HL-60 (cell line): Measurements from ENCODE around the gene ESPNL.

Experiments used
- DNase-seq, 2 experiments: peaks; one replicate each; pipeline ENCODE4 v3.0.0-alpha.2; 2010 to 2020; ENCODE audit warnings: low read depth in 1 of 2, low spot score in 1 of 2
- H3K27ac ChIP-seq: fragments of 250-450 bp; sonication (Bioruptor Pico); replicated peaks from 2 replicates; pipeline ENCODE4 v1.5.1; 2020; ENCODE audit warnings: mild to moderate bottlenecking, moderate library complexity
- H3K27me3 ChIP-seq: fragments of 250-450 bp; sonication (Bioruptor Pico); 2 replicates; pipeline ENCODE4 v1.5.1; 2021; ENCODE audit warnings: mild to moderate bottlenecking, moderate library complexity; ENCODE audit not compliant: insufficient read depth, poor library complexity, severe bottlenecking
- H3K4me3 ChIP-seq: replicated peaks from 2 replicates; pipeline ENCODE4 v1.5.1; 2011; ENCODE audit warnings: mild to moderate bottlenecking, control low read depth, low read length; ENCODE audit not compliant: insufficient read depth
- GABPA ChIP-seq: IDR thresholded peaks from 2 replicates; pipeline ENCODE4 v1.6.1; 2012; ENCODE audit warnings: low read depth
- POLR2AphosphoS5 ChIP-seq: IDR thresholded peaks from 2 replicates; pipeline ENCODE4 v1.6.1; 2012; ENCODE audit warnings: low read depth
- SPI1 ChIP-seq: IDR thresholded peaks from 2 replicates; pipeline ENCODE4 v1.6.1; 2012; ENCODE audit warnings: low read depth, mild to moderate bottlenecking, borderline replicate concordance
- TF ChIP-seq, protein P1 (sequence below): IDR thresholded peaks from 2 replicates; pipeline ENCODE4 v1.6.1; 2012; ENCODE audit warnings: low read depth; ENCODE audit not compliant: insufficient replicate concordance
- TF ChIP-seq, protein P2 (sequence below): IDR thresholded peaks from one replicate; pipeline ENCODE4 v1.5.1; 2011; ENCODE audit warnings: low read length, control low read depth, inconsistent platforms; ENCODE audit not compliant: insufficient read depth

Gene ESPNL

DNA sequence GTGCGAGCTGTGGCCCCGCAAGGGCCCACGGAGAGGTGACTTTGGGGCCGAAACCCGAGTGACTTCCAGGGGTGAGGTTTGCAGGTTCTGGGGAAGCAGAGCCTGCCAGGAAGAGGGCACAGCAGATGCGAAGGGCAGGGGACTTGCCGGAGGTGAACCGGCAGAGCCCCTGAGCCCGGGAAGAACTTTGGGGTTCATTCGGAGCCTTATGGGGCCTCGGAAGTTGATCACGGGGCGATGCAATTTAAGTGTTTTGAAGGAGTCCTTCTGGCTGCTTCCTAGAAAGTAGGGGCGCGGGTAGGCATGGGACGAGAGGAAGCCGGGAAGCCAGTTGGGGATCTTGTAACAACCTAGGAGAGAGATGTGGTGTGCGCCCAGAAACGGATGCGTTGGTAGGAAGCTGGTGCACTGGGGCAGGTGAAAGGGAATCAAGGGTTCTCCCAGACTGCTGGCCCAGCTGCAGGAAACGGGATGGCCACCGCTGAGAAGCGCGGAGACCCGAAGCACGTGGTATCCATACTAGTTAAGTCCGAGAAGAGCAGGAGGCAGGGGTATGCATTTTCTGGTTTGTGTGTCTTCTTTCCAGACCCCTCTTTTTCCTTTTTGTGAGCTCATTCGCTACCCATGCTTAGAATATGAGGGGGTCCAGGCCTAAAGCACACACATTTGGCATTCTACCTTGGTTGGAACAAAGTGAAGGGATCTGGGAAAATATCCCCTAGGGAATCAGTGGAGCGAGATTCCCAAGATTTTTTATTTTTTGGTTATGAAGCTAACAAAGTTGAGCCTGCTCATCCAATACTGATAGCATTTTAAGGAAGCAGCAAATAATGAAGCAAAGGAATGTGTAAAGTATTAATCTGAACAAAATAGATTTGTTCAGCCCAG, 38.6 kb upstream of the ESPNL start:
- Histone ChIP-seq H3K4me3 (peak overlapping the region; percentile 99), H3K27me3 (no peaks in the 10 kb centered on the region), H3K27ac (peak overlapping the region; percentile 80)
- DNase-seq: peak; percentile 31 to 66
- TF ChIP-seq, protein P1, sequence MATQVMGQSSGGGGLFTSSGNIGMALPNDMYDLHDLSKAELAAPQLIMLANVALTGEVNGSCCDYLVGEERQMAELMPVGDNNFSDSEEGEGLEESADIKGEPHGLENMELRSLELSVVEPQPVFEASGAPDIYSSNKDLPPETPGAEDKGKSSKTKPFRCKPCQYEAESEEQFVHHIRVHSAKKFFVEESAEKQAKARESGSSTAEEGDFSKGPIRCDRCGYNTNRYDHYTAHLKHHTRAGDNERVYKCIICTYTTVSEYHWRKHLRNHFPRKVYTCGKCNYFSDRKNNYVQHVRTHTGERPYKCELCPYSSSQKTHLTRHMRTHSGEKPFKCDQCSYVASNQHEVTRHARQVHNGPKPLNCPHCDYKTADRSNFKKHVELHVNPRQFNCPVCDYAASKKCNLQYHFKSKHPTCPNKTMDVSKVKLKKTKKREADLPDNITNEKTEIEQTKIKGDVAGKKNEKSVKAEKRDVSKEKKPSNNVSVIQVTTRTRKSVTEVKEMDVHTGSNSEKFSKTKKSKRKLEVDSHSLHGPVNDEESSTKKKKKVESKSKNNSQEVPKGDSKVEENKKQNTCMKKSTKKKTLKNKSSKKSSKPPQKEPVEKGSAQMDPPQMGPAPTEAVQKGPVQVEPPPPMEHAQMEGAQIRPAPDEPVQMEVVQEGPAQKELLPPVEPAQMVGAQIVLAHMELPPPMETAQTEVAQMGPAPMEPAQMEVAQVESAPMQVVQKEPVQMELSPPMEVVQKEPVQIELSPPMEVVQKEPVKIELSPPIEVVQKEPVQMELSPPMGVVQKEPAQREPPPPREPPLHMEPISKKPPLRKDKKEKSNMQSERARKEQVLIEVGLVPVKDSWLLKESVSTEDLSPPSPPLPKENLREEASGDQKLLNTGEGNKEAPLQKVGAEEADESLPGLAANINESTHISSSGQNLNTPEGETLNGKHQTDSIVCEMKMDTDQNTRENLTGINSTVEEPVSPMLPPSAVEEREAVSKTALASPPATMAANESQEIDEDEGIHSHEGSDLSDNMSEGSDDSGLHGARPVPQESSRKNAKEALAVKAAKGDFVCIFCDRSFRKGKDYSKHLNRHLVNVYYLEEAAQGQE: no peak
- TF ChIP-seq GABPA (no peak), POLR2AphosphoS5 (no peak; the same call in 1 of the 2 replicates), SPI1 (no peak)
- TF ChIP-seq, protein P2, sequence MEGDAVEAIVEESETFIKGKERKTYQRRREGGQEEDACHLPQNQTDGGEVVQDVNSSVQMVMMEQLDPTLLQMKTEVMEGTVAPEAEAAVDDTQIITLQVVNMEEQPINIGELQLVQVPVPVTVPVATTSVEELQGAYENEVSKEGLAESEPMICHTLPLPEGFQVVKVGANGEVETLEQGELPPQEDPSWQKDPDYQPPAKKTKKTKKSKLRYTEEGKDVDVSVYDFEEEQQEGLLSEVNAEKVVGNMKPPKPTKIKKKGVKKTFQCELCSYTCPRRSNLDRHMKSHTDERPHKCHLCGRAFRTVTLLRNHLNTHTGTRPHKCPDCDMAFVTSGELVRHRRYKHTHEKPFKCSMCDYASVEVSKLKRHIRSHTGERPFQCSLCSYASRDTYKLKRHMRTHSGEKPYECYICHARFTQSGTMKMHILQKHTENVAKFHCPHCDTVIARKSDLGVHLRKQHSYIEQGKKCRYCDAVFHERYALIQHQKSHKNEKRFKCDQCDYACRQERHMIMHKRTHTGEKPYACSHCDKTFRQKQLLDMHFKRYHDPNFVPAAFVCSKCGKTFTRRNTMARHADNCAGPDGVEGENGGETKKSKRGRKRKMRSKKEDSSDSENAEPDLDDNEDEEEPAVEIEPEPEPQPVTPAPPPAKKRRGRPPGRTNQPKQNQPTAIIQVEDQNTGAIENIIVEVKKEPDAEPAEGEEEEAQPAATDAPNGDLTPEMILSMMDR: no peak

DNA sequence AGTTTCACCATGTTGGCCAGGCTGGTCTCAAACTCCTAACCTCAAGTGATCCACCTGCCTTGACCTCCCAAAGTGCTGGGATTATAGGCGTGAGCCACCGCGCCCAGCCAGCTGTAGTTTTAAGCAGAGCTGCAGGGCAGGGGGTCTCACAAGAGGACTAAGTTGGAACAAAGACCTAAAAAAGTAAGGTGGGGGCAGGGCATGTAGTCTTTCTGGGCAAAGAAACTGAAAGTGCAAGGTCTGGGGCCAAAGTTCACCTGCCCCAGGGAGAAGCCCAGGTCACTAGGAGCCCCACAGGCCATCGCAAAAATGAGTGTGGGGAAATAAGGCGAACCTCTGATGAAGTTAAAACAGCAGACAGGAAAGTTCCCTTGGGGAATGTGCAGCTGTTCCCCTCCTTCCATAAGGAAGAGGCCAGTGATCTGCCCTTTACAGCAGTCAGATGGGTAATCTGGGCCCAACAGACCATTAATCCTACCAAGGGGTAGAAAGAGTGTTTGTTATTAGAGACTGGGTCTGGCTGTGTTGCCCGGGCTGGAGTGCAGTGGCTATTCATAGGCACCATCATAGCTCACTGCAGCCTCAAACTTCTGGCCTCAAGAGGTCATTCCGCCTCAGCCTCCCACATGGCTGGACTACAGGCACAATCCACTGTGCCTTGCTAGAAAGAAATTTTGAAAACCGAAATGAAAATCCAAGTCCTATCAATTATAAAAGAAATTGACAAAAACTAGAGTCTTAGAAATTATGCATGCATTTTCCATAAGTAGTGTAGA, 36.5 kb upstream of the ESPNL start:
- TF ChIP-seq SPI1 (no peak), GABPA (no peak), POLR2AphosphoS5 (no peak)
- TF ChIP-seq, protein P2: no peak
- TF ChIP-seq, protein P1: no peak
- Histone ChIP-seq H3K4me3 (no peak overlapping the region), H3K27me3 (no peaks in the 10 kb centered on the region), H3K27ac (no peak overlapping the region)
- no peak for DNase-seq

DNA sequence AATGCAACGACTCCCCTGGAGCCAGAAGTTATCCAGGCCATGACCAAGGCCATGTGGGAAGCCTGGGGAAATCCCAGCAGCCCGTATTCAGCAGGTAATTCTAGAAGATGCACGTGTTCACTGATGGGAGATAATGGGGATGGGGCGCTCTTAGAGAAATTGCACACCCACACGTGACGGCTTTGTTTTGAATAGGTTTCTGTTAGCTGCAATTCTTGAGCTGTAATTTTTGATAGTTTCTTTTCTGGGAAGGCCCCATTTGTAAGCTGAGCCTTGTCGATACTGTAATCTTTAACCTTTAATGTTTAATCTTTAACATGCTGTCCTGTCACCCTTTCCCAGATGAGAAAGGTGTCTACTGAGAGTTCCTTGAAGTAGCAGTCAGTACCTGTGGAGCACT, 35.8 kb upstream of the ESPNL start:
- TF ChIP-seq SPI1 (no peak), GABPA (no peak)
- DNase-seq: no peak
- no peak overlapping the region for H3K4me3 ChIP-seq
- H3K27me3 ChIP-seq: no peaks in the 10 kb centered on the region
- no peak overlapping the region for H3K27ac ChIP-seq

DNA sequence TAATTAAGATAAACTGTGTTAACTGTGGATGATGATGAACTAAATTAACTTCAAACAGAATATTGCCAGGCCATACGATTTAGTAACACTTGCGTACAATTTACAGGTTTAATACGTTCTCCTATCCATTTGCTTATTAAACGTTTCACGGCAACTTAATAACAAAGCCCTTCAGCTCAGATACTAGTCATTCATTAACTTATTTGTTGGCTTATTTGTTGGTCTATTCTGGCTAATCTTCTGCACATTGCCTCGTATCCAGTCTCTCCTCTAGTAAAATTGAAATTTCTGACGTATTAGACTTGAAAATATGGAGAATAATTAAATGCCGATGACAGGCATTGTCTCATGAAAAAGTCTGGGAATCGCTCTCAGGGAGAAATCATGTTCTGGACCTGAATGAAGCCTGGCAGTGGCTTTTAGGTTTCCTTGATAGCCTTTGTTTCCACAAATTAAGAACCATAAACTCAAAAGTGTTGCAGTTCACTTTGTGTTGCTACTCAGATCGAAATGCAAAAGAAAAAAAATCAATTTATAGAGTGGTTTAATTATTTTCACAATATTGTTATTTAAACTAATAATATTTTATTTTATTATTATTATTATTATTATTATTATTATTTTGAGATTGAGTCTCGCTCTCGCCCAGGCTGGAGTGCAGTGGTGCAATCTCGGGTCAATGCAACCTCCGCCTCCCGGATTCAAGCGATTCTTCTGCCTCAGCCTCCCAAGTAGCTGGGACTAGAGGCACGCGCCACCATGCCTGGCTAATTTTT, 34.9 kb upstream of the ESPNL start:
- Histone ChIP-seq H3K4me3 (no peak overlapping the region), H3K27me3 (no peaks in the 10 kb centered on the region), H3K27ac (no peak overlapping the region)
- no peak for DNase-seq
- no peak for TF ChIP-seq GABPA
- no peak for TF ChIP-seq POLR2AphosphoS5
- TF ChIP-seq, protein P1: no peak
- TF ChIP-seq, protein P2: no peak
- TF ChIP-seq SPI1: no peak
